PC-3 (cell line): ENCODE results near the gene PLAAT4.
"Not testable (repeated sequence)": the region's sequence is repeated elsewhere in the genome, so short reads cannot be mapped to it uniquely, and the experiment has no call there.

Source experiments
- CTCF ChIP-seq: fragments of 300-600 bp; sonication (generic); conservative IDR thresholded peaks from 2 replicates; pipeline ENCODE4 v1.5.1; 2017; ENCODE audit warnings: antibody characterized with exemption, low read depth, mild to moderate bottlenecking, low read length
- EZH2 ChIP-seq: fragments of 300-600 bp; sonication (generic); IDR thresholded peaks from one replicate; pipeline ENCODE4 v1.6.1; 2017; ENCODE audit warnings: antibody characterized with exemption, mild to moderate bottlenecking, low read length; ENCODE audit not compliant: unreplicated experiment
- EZH2phosphoT487 ChIP-seq: fragments of 300-600 bp; sonication (generic); IDR thresholded peaks from 2 replicates; pipeline ENCODE4 v1.6.1; 2018; ENCODE audit warnings: mild to moderate bottlenecking, antibody characterized with exemption, low read length, borderline replicate concordance

- TF ChIP-seq CTCF, EZH2, EZH2phosphoT487: not testable (repeated sequence)
Observed at GRCh38 chr11:63529373-63529772, 7.2 kb upstream of the PLAAT4 start.
